Neutrophil (primary cell): ENCODE results near the gene RALGDS.
"Not testable (repeated sequence)": the region's sequence is repeated elsewhere in the genome, so short reads cannot be mapped to it uniquely, and the experiment has no call there.

ENCODE experiments used
- H3K27ac ChIP-seq: fragments of 200-600 bp; sonication (generic); 2 replicates; pipeline ENCODE4 v1.5.1; 2016; ENCODE audit warnings: mild to moderate bottlenecking, moderate library complexity
- H3K27me3 ChIP-seq: fragments of 200-600 bp; sonication (generic); 2 replicates; pipeline ENCODE4 v1.6.0; 2016; ENCODE audit warnings: mild to moderate bottlenecking
- H3K36me3 ChIP-seq: fragments of 200-600 bp; sonication (generic); 2 replicates; pipeline ENCODE4 v1.5.1; 2017
- H3K4me1 ChIP-seq, 2 experiments: fragments of 200-600 bp in 1 of 2; sonication (generic) in 1 of 2; 1 replicate in 1 of 2; 2 replicates in 1 of 2; pipeline versions ENCODE4 v1.5.1 to v1.6.1; 2013 to 2016; ENCODE audit warnings: low read depth in 1 of 2, low read length in 1 of 2, mild to moderate bottlenecking in 1 of 2, moderate library complexity in 1 of 2; ENCODE audit not compliant: control insufficient read depth in 1 of 2, insufficient read depth in 1 of 2
- H3K4me3 ChIP-seq, 2 experiments: fragments of 200-600 bp in 1 of 2; sonication (generic) in 1 of 2; 1 replicate in 1 of 2; 2 replicates in 1 of 2; pipeline ENCODE4 v1.5.1; 2013 to 2016; ENCODE audit warnings: low read depth in 1 of 2, low read length in 1 of 2, mild to moderate bottlenecking in 1 of 2, moderate library complexity in 1 of 2
- H3K9me3 ChIP-seq: fragments of 200-600 bp; sonication (generic); 2 replicates; pipeline ENCODE4 v1.5.1; 2016
- CTCF ChIP-seq: fragments of 200-600 bp; sonication (generic); IDR thresholded peaks from 2 replicates; pipeline ENCODE4 v1.5.1; 2016; ENCODE audit warnings: antibody characterized with exemption

The RALGDS gene

GRCh38 chr9:133089271-133089671 is 31.8 kb downstream of the RALGDS start:
- no peaks in the 10 kb centered on the region for H3K9me3 ChIP-seq
- H3K4me1 ChIP-seq = no peaks in the 10 kb centered on the region
- no peak overlapping the region for H3K27ac ChIP-seq
- no peak overlapping the region for H3K4me3 ChIP-seq
- no peaks in the 10 kb centered on the region for H3K36me3 ChIP-seq
- no peaks in the 10 kb centered on the region for H3K27me3 ChIP-seq
- TF ChIP-seq CTCF = no peak

GRCh38 chr9:133088756-133089155 is 32.3 kb downstream of the RALGDS start:
- Histone ChIP-seq H3K27ac (no peak overlapping the region), H3K36me3 (no peaks in the 10 kb centered on the region), H3K9me3 (no peaks in the 10 kb centered on the region), H3K4me3 (no peak overlapping the region), H3K27me3 (no peaks in the 10 kb centered on the region), H3K4me1 (no peaks in the 10 kb centered on the region)
- TF ChIP-seq CTCF = no peak

GRCh38 chr9:133088146-133088750 is 32.8 kb downstream of the RALGDS start:
- H3K4me1 ChIP-seq = no peaks in the 10 kb centered on the region
- H3K9me3 ChIP-seq = no peaks in the 10 kb centered on the region
- no peak overlapping the region for H3K4me3 ChIP-seq
- no peaks in the 10 kb centered on the region for H3K36me3 ChIP-seq
- no peaks in the 10 kb centered on the region for H3K27me3 ChIP-seq
- no peak for TF ChIP-seq CTCF
- H3K27ac ChIP-seq = no peak overlapping the region

GRCh38 chr9:133087429-133088145 is 33.5 kb downstream of the RALGDS start:
- Histone ChIP-seq H3K4me1 (no peaks in the 10 kb centered on the region), H3K4me3 (no peak overlapping the region), H3K27ac (no peak overlapping the region), H3K36me3 (no peaks in the 10 kb centered on the region), H3K9me3 (no peaks in the 10 kb centered on the region), H3K27me3 (no peaks in the 10 kb centered on the region)
- TF ChIP-seq CTCF = no peak

GRCh38 chr9:133086894-133087293 is 34.1 kb downstream of the RALGDS start:
- Histone ChIP-seq H3K4me3 (no peak overlapping the region), H3K4me1 (no peaks in the 10 kb centered on the region), H3K27me3 (peaks cover 2% of the 10 kb centered on the region), H3K36me3 (no peaks in the 10 kb centered on the region), H3K27ac (no peak overlapping the region), H3K9me3 (no peaks in the 10 kb centered on the region)
- no peak for TF ChIP-seq CTCF

- not testable (repeated sequence) for H3K4me1 ChIP-seq, H3K9me3 ChIP-seq, H3K4me3 ChIP-seq, H3K27me3 ChIP-seq, H3K27ac ChIP-seq, H3K36me3 ChIP-seq
These were observed 34.7 kb downstream of the RALGDS start for GRCh38 chr9:133086212-133086860.

GRCh38 chr9:133083688-133084087 is 37.4 kb downstream of the RALGDS start:
- not testable (repeated sequence) for H3K4me3 ChIP-seq, H3K4me1 ChIP-seq, H3K9me3 ChIP-seq, H3K27ac ChIP-seq, H3K36me3 ChIP-seq
- peaks cover 11% of the 10 kb centered on the region for H3K27me3 ChIP-seq

- H3K9me3 ChIP-seq, H3K36me3 ChIP-seq, H3K27ac ChIP-seq, H3K4me3 ChIP-seq, H3K4me1 ChIP-seq: not testable (repeated sequence)
- H3K27me3 ChIP-seq = peaks cover 11% of the 10 kb centered on the region
These were observed 38.9 kb downstream of the RALGDS start for GRCh38 chr9:133081957-133082644.
